Mesothelial cell of epicardium (in vitro differentiated cells): Measurements from ENCODE around the gene TMPRSS4. TPM values are rescaled to one million over a fixed set of nuclear protein-coding genes. Genes with fewer than 3 reads are reported as not detected.

Experiments
- DNase-seq, 2 experiments: peaks; one replicate each; pipeline ENCODE4 v3.0.0; 2021; ENCODE audit warnings: low spot score in 2 of 2; ENCODE audit not compliant: unreplicated experiment in 2 of 2
- H3K27ac Mint-ChIP-seq: 2 replicates; pipeline ENCODE4 v1.8.0; 2021; ENCODE audit warnings: mixed read lengths
- H3K27me3 Mint-ChIP-seq: 2 replicates; pipeline ENCODE4 v1.8.0; 2021; ENCODE audit warnings: low read depth, mixed read lengths
- H3K36me3 Mint-ChIP-seq: 2 replicates; pipeline ENCODE4 v1.8.0; 2021; ENCODE audit warnings: mixed read lengths
- H3K4me1 Mint-ChIP-seq: 2 replicates; pipeline ENCODE4 v1.8.0; 2021; ENCODE audit warnings: mixed read lengths
- H3K4me3 Mint-ChIP-seq: 2 replicates; pipeline ENCODE4 v1.8.0; 2021; ENCODE audit warnings: mild to moderate bottlenecking, moderate library complexity, mixed read lengths
- H3K9me3 Mint-ChIP-seq: 2 replicates; pipeline ENCODE4 v1.8.0; 2021; ENCODE audit warnings: mixed read lengths
- CTCF ChIP-seq: fragments of 200-600 bp; sonication (generic); IDR thresholded peaks from one replicate; pipeline ENCODE4 v1.5.0; 2021; ENCODE audit warnings: antibody characterized with exemption; ENCODE audit not compliant: unreplicated experiment
- total RNA-seq: library from RNA; stranded (reverse); gene quantifications from 3 replicates; pipeline ENCODE4 v1.2.1, GENCODE V29; 2021

The TMPRSS4 gene
- total RNA-seq, 1 donor from 2014 or later: 0.94 TPM

- DNase-seq: no peak
These were observed 23.1 kb downstream of the TMPRSS4 start for GRCh38 chr11:118099838-118100556.

GRCh38 chr11:118100691-118101232, 23.9 kb downstream of the TMPRSS4 start:
- no peak overlapping the region for H3K27ac Mint-ChIP-seq
- no peaks in the 10 kb centered on the region for H3K36me3 Mint-ChIP-seq
- H3K9me3 Mint-ChIP-seq: no peaks in the 10 kb centered on the region
- no peak for TF ChIP-seq CTCF
- H3K4me3 Mint-ChIP-seq: no peak overlapping the region
- H3K4me1 Mint-ChIP-seq: peaks cover 4% of the 10 kb centered on the region
- peaks cover 20% of the 10 kb centered on the region for H3K27me3 Mint-ChIP-seq
- no peak for DNase-seq

More at GRCh38 chr11:118099838-118100556, 23.1 kb downstream of the TMPRSS4 start:
- no peak overlapping the region for H3K27ac Mint-ChIP-seq
- peaks cover 4% of the 10 kb centered on the region for H3K4me1 Mint-ChIP-seq
- no peak for TF ChIP-seq CTCF
- no peak overlapping the region for H3K4me3 Mint-ChIP-seq
- no peaks in the 10 kb centered on the region for H3K36me3 Mint-ChIP-seq
- peaks cover 16% of the 10 kb centered on the region for H3K27me3 Mint-ChIP-seq
- H3K9me3 Mint-ChIP-seq: no peaks in the 10 kb centered on the region

DNA sequence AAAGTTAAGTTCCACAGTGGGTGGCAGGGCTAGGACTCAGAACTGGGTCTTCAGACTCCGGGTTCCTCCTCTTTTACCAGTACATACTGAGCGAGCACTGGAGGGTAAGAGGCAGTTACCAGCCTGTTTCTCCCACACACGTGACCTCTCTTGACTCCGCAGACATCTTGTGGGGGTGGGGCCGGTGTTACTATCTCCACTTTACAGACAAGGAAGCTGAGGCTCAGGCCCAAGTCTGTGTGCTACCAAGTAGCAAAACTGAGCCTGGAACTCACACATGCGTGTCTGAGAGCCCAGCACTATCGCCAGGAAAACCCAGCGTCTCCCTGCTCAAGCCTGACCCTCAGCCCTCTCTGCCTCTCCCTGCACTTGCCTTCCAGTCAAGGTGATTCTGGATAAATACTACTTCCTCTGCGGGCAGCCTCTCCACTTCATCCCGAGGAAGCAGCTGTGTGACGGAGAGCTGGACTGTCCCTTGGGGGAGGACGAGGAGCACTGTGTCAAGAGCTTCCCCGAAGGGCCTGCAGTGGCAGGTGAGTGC, 25.9 kb downstream of the TMPRSS4 start:
- H3K4me1 Mint-ChIP-seq: peaks cover 4% of the 10 kb centered on the region
- H3K27ac Mint-ChIP-seq: no peak overlapping the region
- no peak for DNase-seq
- H3K4me3 Mint-ChIP-seq: no peak overlapping the region
- TF ChIP-seq CTCF: no peak
- H3K27me3 Mint-ChIP-seq: peaks cover 23% of the 10 kb centered on the region
- no peaks in the 10 kb centered on the region for H3K36me3 Mint-ChIP-seq
- no peaks in the 10 kb centered on the region for H3K9me3 Mint-ChIP-seq

DNA sequence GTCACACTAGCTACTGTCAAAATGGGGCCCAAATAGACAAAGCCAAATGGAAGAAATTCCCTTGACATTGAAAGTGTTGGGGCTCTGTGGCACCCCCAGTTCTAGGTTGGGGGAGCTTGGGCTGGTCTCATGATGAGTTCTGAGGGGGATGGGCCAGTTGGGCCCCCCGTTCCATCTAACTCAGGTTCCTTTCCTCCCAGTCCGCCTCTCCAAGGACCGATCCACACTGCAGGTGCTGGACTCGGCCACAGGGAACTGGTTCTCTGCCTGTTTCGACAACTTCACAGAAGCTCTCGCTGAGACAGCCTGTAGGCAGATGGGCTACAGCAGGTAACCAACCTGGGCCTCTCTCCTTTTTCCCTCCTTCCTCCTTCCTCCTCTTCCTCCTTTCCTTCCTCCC, 27.6 kb downstream of the TMPRSS4 start:
- peaks cover under 1% of the 10 kb centered on the region for H3K4me1 Mint-ChIP-seq
- H3K27ac Mint-ChIP-seq: no peak overlapping the region
- peaks cover 17% of the 10 kb centered on the region for H3K27me3 Mint-ChIP-seq
- TF ChIP-seq CTCF: no peak
- no peak for DNase-seq
- no peaks in the 10 kb centered on the region for H3K9me3 Mint-ChIP-seq
- no peaks in the 10 kb centered on the region for H3K36me3 Mint-ChIP-seq
- no peak overlapping the region for H3K4me3 Mint-ChIP-seq

DNA sequence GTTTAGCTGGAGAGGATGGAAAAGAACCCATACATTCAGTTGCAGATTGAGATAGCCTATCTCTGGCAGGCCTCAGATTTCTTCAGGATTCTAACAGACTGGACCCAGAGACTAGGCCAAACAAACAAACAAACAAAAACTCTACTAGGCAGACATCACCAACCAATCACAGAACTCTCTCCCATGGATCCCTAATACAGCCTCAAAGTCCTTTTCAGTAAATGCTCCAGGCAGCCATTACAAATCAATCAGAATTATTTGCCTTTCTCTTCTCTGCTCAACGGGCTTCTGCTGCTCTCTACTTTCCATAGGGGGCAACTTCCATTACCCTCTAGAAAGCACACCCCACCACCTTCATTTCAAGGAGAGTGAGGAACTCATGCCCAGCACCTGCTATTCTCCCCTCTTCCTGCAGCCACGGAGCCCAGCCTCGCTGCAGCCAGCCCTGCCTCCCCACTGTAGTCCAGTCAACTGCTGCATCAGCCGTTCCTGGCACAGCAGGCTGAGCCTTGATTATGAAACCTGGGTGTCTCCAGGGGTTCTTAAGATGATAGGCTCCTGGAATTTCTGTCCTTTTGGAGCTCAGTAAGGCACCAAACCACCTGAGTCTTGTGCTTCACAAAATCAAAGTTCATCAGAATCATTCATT, 28.9 kb downstream of the TMPRSS4 start:
- peaks cover 17% of the 10 kb centered on the region for H3K27me3 Mint-ChIP-seq
- no peak for TF ChIP-seq CTCF
- H3K27ac Mint-ChIP-seq: no peak overlapping the region
- H3K4me1 Mint-ChIP-seq: no peaks in the 10 kb centered on the region
- no peak overlapping the region for H3K4me3 Mint-ChIP-seq
- DNase-seq: no peak
- H3K36me3 Mint-ChIP-seq: no peaks in the 10 kb centered on the region
- no peaks in the 10 kb centered on the region for H3K9me3 Mint-ChIP-seq
